ENCODE measurements around the gene RNF207. TPM values are rescaled to one million over a fixed set of nuclear protein-coding genes. Genes with fewer than 3 reads are reported as not detected.

RNF207 gene
- total RNA-seq, 1 donor from 2014 or later: 4.9 TPM

DNA sequence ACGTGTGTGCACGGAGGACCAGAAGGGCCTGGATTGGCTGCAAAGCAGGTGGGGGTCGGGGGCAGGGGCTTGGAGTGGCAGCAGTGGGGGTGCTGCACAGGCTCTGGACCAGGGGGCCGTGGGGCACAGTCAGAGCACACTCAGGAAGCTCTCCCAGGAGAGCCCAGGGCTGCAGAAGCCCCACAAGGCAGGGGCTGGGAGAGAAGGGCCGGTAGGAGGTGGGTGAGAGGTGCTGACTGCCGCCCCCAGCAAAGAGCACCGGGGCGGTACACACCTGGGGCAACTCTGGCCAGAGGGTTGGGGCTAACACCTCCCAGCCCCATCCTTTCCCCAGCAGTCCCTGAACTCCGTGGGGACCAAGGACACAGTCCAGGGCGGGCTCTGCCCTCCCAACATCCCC is 39.7 kb upstream of the RNF207 start:
- Mint-ChIP-seq H3K4me1 (no peaks in the 10 kb centered on the region), H3K27ac (ENCODE audit: unreplicated experiment) (no peak overlapping the region), H3K27me3 (ENCODE audit: low read depth) (peaks cover 31% of the 10 kb centered on the region), H3K4me3 (no peak overlapping the region), H3K36me3 (ENCODE audit: low read depth) (no peaks in the 10 kb centered on the region), H3K9me3 (no peaks in the 10 kb centered on the region)
- no peak for DNase-seq (ENCODE audit: low read depth, low spot score)
- TF ChIP-seq, protein P1, sequence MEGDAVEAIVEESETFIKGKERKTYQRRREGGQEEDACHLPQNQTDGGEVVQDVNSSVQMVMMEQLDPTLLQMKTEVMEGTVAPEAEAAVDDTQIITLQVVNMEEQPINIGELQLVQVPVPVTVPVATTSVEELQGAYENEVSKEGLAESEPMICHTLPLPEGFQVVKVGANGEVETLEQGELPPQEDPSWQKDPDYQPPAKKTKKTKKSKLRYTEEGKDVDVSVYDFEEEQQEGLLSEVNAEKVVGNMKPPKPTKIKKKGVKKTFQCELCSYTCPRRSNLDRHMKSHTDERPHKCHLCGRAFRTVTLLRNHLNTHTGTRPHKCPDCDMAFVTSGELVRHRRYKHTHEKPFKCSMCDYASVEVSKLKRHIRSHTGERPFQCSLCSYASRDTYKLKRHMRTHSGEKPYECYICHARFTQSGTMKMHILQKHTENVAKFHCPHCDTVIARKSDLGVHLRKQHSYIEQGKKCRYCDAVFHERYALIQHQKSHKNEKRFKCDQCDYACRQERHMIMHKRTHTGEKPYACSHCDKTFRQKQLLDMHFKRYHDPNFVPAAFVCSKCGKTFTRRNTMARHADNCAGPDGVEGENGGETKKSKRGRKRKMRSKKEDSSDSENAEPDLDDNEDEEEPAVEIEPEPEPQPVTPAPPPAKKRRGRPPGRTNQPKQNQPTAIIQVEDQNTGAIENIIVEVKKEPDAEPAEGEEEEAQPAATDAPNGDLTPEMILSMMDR (conservative IDR thresholded peaks at IDR 0.05): no peak

DNA sequence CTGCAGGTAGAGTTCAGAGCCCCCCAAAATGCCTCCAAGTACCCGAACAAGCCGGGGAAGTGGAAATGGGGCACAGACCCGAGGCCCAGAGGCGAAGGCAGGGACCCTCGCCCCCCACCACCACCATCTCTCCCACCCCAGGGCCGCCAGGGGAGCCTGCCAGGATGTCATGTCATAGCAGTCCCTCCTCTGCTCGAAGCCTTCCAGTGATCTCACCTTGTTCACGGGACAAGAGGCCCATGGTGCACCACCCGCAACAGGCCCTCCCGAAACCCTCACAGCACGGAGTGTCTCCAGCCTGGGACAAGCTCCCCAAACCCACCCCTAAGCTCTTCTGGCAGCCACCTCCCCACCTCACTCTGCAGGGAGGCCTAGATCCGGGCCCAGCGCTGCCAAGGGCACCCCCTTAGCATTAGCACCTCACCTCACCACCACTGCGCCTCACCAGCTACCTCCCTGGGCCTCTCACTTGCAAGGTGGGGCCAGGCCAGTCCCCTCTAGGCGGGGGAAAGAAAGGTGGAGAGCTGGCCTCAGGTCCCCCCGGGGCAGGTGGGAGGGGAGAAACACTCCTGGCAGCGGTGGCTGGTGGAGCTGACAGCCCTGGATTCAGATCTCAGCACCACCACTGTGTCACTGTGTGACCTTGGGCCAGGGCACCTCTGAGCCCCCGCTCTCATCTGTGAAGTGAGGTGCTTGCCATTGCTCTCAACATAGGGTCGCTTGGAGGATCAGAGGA is 39.1 kb upstream of the RNF207 start:
- TF ChIP-seq, protein P1 (conservative IDR thresholded peaks at IDR 0.05): no peak
- Mint-ChIP-seq H3K27me3 (ENCODE audit: low read depth) (peaks cover 26% of the 10 kb centered on the region), H3K4me1 (no peaks in the 10 kb centered on the region), H3K9me3 (no peaks in the 10 kb centered on the region), H3K27ac (ENCODE audit: unreplicated experiment) (no peak overlapping the region), H3K4me3 (no peak overlapping the region), H3K36me3 (ENCODE audit: low read depth) (no peaks in the 10 kb centered on the region)
- no peak for DNase-seq (ENCODE audit: low read depth, low spot score)

DNA sequence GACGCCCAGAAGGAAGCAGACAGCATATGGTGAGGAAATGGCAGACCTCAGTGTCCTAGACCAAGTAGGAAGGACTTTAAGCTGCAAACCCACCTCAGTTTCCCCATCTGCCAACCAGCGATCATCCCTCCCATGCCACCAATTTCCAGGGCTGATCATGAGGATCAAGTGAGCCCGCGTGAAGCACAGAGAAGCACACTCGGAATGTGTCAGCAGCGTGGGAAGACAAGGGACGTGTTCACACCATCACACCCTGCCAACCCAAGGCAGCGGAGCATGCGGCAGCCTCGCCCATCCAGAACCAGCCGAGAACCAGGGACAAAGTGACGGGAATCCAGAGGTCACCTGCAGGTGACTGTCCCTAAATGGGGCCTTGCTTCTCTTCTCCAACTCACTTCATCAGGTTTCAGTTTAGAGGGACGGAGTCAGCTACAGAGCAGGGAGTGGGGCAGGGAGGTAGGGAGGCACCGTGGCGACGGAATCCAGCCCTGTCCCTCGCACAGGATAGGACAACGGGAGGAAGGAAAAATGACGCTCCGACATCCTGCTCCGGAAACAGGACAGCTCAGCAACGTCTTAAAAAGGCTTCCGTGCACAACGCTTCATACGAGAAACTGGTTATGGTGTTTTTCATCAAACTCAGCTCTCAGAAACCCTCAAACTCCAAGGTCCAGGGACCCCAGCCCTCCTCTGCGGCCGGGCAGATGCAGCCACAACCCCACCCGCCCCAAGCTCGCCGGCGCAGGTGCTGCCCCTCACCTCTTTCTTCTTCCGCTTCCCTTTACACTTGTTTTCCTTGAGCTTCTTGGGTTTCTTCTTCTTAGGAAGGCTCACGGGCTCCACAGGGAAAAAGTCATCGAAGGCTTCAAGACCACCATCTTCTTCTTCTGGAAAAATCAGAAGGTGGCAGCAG is 38.3 kb upstream of the RNF207 start:
- no peaks in the 10 kb centered on the region for H3K9me3 Mint-ChIP-seq

DNA sequence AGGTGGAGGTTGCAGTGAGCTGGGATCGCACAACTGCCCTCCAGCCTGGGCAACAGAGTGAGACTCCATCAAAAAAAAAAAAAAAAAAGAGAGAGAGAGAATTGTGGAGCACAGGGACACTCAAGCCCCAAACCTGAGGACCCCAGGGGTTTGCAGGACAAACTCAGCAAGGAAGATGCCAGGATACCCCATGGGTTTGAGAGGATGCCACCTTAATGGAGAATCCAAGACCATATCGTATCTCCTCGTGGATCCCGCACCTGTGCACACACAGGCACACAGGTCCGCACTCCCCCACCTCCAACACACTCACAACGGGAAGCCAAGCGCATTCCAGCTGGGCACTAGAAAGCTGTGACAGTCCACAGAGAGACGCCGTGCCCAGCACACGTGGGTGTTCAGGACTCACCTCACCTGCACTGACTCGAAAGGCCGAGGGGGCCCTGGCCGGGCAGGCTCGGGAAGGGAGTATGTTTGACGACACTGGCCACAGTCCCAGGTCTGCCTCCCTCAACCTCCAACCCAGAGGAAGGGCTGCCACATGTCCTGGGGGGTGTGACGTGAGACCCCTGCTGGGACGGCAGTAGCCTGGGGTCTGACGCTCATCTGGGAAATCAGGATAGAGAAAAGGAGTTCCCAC is 36.9 kb upstream of the RNF207 start:
- Mint-ChIP-seq H3K4me3 (no peak overlapping the region), H3K36me3 (ENCODE audit: low read depth) (no peaks in the 10 kb centered on the region), H3K9me3 (no peaks in the 10 kb centered on the region), H3K27ac (ENCODE audit: unreplicated experiment) (no peak overlapping the region), H3K27me3 (ENCODE audit: low read depth) (peaks cover 13% of the 10 kb centered on the region), H3K4me1 (no peaks in the 10 kb centered on the region)
- DNase-seq (ENCODE audit: low read depth, low spot score): no peak
- TF ChIP-seq, protein P1 (conservative IDR thresholded peaks at IDR 0.05): no peak

More for the DNA sequence above, 38.3 kb upstream of the RNF207 start:
- no peak overlapping the region for H3K4me3 Mint-ChIP-seq
- DNase-seq (ENCODE audit: low read depth, low spot score): no peak
- H3K36me3 Mint-ChIP-seq (ENCODE audit: low read depth): no peaks in the 10 kb centered on the region
- TF ChIP-seq, protein P1 (conservative IDR thresholded peaks at IDR 0.05): no peak
- peaks cover 21% of the 10 kb centered on the region for H3K27me3 Mint-ChIP-seq (ENCODE audit: low read depth)
- no peak overlapping the region for H3K27ac Mint-ChIP-seq (ENCODE audit: unreplicated experiment)
- H3K4me1 Mint-ChIP-seq: no peaks in the 10 kb centered on the region

DNA sequence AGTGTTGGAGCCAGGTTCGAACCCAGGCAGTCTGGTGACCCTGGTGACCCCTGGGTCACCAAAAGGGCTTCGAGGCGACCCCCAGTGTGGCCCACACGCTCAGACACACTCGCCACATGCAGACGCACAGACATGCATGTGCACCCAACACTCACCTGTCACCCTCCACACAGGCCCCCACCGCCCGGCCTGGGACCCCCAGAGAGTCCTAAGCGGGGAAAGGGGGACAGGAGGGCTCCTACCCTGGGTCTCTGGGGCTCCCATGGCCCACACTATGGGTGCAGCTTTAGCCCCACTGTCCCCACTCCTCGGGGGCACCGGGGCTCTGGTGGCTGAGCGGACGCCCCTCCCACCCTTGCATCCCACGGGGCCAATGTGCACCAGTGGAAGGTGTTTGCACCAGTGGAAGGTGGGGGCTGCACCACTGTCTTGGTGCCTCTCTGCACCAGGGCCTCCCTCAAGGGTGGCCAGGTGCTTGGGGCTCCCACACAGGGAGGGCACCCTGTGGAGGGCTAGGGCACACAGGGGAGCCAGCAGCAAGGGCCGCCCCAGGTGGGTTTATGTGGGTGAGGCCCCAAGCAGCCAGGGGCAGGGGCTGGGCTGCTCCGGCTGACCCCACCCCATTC is 35.7 kb upstream of the RNF207 start:
- no peaks in the 10 kb centered on the region for H3K36me3 Mint-ChIP-seq (ENCODE audit: low read depth)
- H3K4me3 Mint-ChIP-seq: no peak overlapping the region
- H3K27me3 Mint-ChIP-seq (ENCODE audit: low read depth): peaks cover 12% of the 10 kb centered on the region
- H3K9me3 Mint-ChIP-seq: no peaks in the 10 kb centered on the region
- H3K27ac Mint-ChIP-seq (ENCODE audit: unreplicated experiment): no peak overlapping the region
- TF ChIP-seq, protein P1 (conservative IDR thresholded peaks at IDR 0.05): no peak
- no peaks in the 10 kb centered on the region for H3K4me1 Mint-ChIP-seq
- no peak for DNase-seq (ENCODE audit: low read depth, low spot score)
